ENCODE measurements around the gene HSD3B2. TPM values are rescaled to one million over a fixed set of nuclear protein-coding genes. Genes with fewer than 3 reads are reported as not detected.
A peak's percentile ranks its signal among the peaks of the same experiment; 100 is the strongest.
"Not testable (repeated sequence)": the region's sequence is repeated elsewhere in the genome, so short reads cannot be mapped to it uniquely, and the experiment has no call there.

Gene HSD3B2
- total RNA-seq, 1 donor = not detected

DNA sequence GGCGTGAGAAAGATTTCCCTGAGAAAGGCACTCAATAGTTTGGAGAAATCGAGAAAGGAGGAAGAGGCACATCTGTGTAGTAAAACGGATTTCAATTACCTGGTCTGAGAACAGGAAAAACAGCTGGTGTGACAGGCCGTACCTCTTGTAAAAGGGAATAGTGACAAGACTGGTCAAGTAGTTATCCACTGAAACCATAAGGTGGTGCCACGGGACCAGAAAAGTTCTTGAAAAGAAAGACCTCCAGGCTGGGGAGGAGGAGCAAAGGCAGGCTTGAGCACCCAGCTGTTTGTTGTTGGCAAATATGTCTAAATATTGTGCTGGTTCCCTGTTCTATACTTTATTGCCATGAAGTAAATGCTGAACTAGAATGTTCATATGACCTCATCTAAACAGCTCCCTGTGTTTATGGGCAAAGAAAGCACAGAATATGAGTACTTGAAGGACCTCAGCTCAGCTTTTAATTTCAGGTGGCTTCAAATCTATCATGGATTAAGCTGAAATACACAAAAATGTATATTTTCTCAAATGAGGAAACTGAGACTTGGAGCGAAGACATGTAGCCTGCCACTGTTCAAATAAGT lies 42.4 kb upstream of the HSD3B2 start:
- DNase-seq (ENCODE audit: low read depth) = peak; percentile 27
- no peak overlapping the region for H3K4me3 ChIP-seq (ENCODE audit: low read depth, low read length)
- TF ChIP-seq, protein P1, sequence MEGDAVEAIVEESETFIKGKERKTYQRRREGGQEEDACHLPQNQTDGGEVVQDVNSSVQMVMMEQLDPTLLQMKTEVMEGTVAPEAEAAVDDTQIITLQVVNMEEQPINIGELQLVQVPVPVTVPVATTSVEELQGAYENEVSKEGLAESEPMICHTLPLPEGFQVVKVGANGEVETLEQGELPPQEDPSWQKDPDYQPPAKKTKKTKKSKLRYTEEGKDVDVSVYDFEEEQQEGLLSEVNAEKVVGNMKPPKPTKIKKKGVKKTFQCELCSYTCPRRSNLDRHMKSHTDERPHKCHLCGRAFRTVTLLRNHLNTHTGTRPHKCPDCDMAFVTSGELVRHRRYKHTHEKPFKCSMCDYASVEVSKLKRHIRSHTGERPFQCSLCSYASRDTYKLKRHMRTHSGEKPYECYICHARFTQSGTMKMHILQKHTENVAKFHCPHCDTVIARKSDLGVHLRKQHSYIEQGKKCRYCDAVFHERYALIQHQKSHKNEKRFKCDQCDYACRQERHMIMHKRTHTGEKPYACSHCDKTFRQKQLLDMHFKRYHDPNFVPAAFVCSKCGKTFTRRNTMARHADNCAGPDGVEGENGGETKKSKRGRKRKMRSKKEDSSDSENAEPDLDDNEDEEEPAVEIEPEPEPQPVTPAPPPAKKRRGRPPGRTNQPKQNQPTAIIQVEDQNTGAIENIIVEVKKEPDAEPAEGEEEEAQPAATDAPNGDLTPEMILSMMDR (IDR thresholded peaks at IDR 0.05; ENCODE audit: insufficient read depth, low read length) = no peak

- TF ChIP-seq, protein P1 (IDR thresholded peaks at IDR 0.05; ENCODE audit: insufficient read depth, low read length) = no peak
- DNase-seq (ENCODE audit: low read depth) = no peak
These were observed 41.5 kb upstream of the HSD3B2 start for GRCh38 chr1:119373465-119373864.

DNA sequence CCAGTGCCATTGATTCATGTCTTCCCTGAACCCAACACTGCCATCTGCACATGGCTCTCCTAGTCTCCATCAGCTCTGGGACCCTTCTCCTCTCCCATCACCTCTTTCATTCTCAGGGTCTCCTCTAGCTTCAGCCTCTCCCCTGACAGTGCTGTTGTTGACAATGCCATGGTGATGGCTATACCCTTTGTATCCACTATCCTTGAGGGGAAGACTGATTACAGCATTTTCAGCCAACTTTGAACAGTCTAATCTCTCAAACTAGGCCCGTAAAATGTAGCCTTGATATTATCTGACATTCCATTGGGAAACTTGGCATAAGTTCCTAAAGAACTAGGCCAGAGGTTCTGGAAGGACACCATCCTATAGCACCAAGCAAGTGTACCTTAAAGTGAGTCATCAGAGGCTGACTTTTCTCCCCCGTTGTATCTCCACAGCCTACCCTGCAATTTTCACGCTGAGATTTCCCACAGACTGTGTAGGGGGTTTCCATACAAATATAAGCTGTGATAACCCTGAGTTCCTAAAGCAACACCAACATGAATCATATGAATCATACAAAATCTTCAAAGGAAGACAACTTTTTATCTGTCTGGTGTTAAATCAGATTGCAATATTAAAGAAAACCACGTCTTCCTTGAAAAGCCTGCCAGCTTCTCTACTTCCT lies 40.6 kb upstream of the HSD3B2 start:
- TF ChIP-seq, protein P1 (IDR thresholded peaks at IDR 0.05; ENCODE audit: insufficient read depth, low read length) = no peak
- DNase-seq (ENCODE audit: low read depth) = peak; percentile 10

More at GRCh38 chr1:119373465-119373864, 41.5 kb upstream of the HSD3B2 start:
- no peak overlapping the region for H3K4me3 ChIP-seq (ENCODE audit: low read depth, low read length)

GRCh38 chr1:119375366-119375765 lies 39.6 kb upstream of the HSD3B2 start:
- no peak overlapping the region for H3K4me3 ChIP-seq (ENCODE audit: low read depth, low read length)
- TF ChIP-seq, protein P1 (IDR thresholded peaks at IDR 0.05; ENCODE audit: insufficient read depth, low read length) = no peak
- DNase-seq (ENCODE audit: low read depth) = no peak

More for the DNA sequence above, 40.6 kb upstream of the HSD3B2 start:
- H3K4me3 ChIP-seq (ENCODE audit: low read depth, low read length) = no peak overlapping the region

DNA sequence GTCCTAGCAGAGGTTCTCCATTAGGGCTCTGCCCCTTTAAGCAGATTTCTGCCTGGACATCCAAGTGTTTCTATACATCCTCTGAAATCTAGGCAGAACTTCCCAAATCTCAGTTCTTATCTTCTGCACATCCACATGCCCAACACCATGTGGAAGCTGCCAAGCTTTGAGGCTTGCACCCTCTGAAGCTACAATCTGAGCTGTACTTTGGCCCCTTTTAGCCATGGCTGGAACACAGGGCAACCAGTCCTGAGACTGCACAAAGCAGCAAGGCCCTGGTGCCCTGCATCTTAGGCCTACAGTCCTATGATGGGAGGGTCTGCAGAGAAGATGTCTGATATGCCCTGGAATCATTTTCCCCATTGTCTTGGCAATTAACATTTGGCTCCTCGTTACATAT lies 38.4 kb upstream of the HSD3B2 start:
- H3K4me3 ChIP-seq (ENCODE audit: low read depth, low read length) = no peak overlapping the region
- no peak for DNase-seq (ENCODE audit: low read depth)
- TF ChIP-seq, protein P1 (IDR thresholded peaks at IDR 0.05; ENCODE audit: insufficient read depth, low read length) = no peak

DNA sequence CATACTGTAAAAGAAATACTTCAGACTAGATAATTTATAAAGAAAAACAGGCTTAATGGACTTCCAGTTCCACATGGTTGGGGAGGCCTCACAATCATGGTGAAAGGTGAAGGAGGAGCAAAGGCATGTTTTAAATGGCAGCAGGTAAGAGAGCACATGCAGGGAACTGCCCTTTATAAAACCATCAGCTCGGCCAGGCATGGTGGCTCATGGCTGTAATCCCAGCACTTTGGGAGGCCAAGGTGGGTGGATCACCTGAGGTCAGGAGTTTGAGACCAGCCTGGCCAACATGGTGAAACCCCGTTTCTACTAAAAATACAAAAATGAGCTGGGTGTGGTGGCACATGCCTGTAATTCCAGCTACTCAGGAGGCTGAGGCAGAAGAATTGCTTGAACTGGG lies 37.4 kb upstream of the HSD3B2 start:
- H3K4me3 ChIP-seq (ENCODE audit: low read depth, low read length); DNase-seq (ENCODE audit: low read depth): not testable (repeated sequence)

- TF ChIP-seq, protein P1 (IDR thresholded peaks at IDR 0.05; ENCODE audit: insufficient read depth, low read length) = no peak
- no peak for DNase-seq (ENCODE audit: low read depth)
- no peak overlapping the region for H3K4me3 ChIP-seq (ENCODE audit: low read depth, low read length)
These were observed 35.8 kb upstream of the HSD3B2 start for GRCh38 chr1:119379117-119379516.

All from fibroblast of the aortic adventitia (primary cell).